Measurements from ENCODE around the gene TAS2R1.

Gene TAS2R1

GRCh38 chr5:9630251-9630650 is at the start of gene TAS2R1:
TAS2R1 (minus strand) TSS chr5:9630351; CDS start chr5:9630032, 319 bp downstream.
- no peak for DNase-seq

- DNase-seq, result no peak
Observed at GRCh38 chr5:9670371-9670770, 40.2 kb upstream of the TAS2R1 start.

- DNase-seq, result no peak
Observed at GRCh38 chr5:9667906-9668305, 37.8 kb upstream of the TAS2R1 start.

GRCh38 chr5:9663891-9664290 is 33.7 kb upstream of the TAS2R1 start:
- DNase-seq, result no peak

- no peak for DNase-seq
Observed at GRCh38 chr5:9661316-9662015, 31.3 kb upstream of the TAS2R1 start.

- DNase-seq, result no peak
Observed at GRCh38 chr5:9658706-9659105, 28.6 kb upstream of the TAS2R1 start.

GRCh38 chr5:9657819-9658218 is 27.7 kb upstream of the TAS2R1 start:
- DNase-seq, result no peak

GRCh38 chr5:9655641-9656040 is 25.5 kb upstream of the TAS2R1 start:
- no peak for DNase-seq

- DNase-seq, result no peak
Observed at GRCh38 chr5:9654886-9655285, 24.7 kb upstream of the TAS2R1 start.

- DNase-seq, result no peak
Observed at GRCh38 chr5:9653811-9654210, 23.7 kb upstream of the TAS2R1 start.

- no peak for DNase-seq
Observed at GRCh38 chr5:9653061-9653460, 22.9 kb upstream of the TAS2R1 start.

GRCh38 chr5:9652295-9652694 is 22.1 kb upstream of the TAS2R1 start:
- no peak for DNase-seq

GRCh38 chr5:9646843-9647242 is 16.7 kb upstream of the TAS2R1 start:
- DNase-seq, result no peak

GRCh38 chr5:9644630-9645029 is 14.5 kb upstream of the TAS2R1 start:
- DNase-seq, result no peak

GRCh38 chr5:9642621-9643020 is 12.5 kb upstream of the TAS2R1 start:
- DNase-seq, result no peak

- no peak for DNase-seq
Observed at GRCh38 chr5:9641806-9642355, 11.7 kb upstream of the TAS2R1 start.

GRCh38 chr5:9632495-9632894 is 2.3 kb upstream of the TAS2R1 start:
- no peak for DNase-seq

GRCh38 chr5:9627541-9627940 is 2.6 kb downstream of the TAS2R1 start:
- no peak for DNase-seq

GRCh38 chr5:9626955-9627354 is 3.2 kb downstream of the TAS2R1 start:
- DNase-seq, result no peak

GRCh38 chr5:9625731-9626130 is 4.4 kb downstream of the TAS2R1 start:
- no peak for DNase-seq

- no peak for DNase-seq
Observed at GRCh38 chr5:9625286-9625685, 4.9 kb downstream of the TAS2R1 start.

GRCh38 chr5:9624196-9624947 is 5.8 kb downstream of the TAS2R1 start:
- DNase-seq, result no peak

GRCh38 chr5:9623661-9624060 is 6.5 kb downstream of the TAS2R1 start:
- no peak for DNase-seq

GRCh38 chr5:9622971-9623421 is 7.2 kb downstream of the TAS2R1 start:
- no peak for DNase-seq
